Breast epithelium (tissue), 4 donors: ENCODE data around the gene GPSM1. TPM values are rescaled to one million over a fixed set of nuclear protein-coding genes. Genes with fewer than 3 reads are reported as not detected.

Experiments used
- DNase-seq, 2 donors: peaks; one replicate each; pipeline ENCODE4 v3.0.0-alpha.2; 2019; ENCODE audit warnings: low spot score in 2 of 2
- H3K27ac ChIP-seq, 2 donors: fragments of 200-600 bp; sonication (generic) in 1 of 2; one replicate each; pipeline ENCODE4 v1.5.1; 2016 to 2019; ENCODE audit warnings: mild to moderate bottlenecking in 1 of 2
- H3K27me3 ChIP-seq, 2 donors: fragments of 200-600 bp; sonication (generic) in 1 of 2; one replicate each; pipeline versions ENCODE4 v1.5.1 to v1.6.0; 2017 to 2019; ENCODE audit warnings: control low read depth in 1 of 2, mild to moderate bottlenecking in 1 of 2
- H3K36me3 ChIP-seq: fragments of 200-600 bp; one replicate; pipeline ENCODE4 v1.5.1; 2019
- H3K4me1 ChIP-seq, 2 donors: fragments of 200-600 bp; sonication (generic); one replicate each; pipeline ENCODE4 v1.5.1; 2016 to 2019; ENCODE audit warnings: control low read depth in 1 of 2
- H3K4me3 ChIP-seq, 3 donors: fragments of 200-600 bp; sonication (generic); 1 replicate in 2 of 3; 2 replicates in 1 of 3; pipeline ENCODE4 v1.5.1; 2016 to 2019; ENCODE audit warnings: mild to moderate bottlenecking in 3 of 3, moderate library complexity in 2 of 3
- H3K9me3 ChIP-seq, 2 donors: fragments of 200-600 bp; sonication (generic) in 1 of 2; one replicate each; pipeline ENCODE4 v1.5.1; 2016 to 2019; ENCODE audit warnings: control low read depth in 1 of 2
- POLR2A ChIP-seq: fragments of 450-650 bp; IDR thresholded peaks from one replicate; pipeline ENCODE4 v1.6.1; 2016; ENCODE audit warnings: antibody characterized with exemption, mild to moderate bottlenecking, moderate library complexity
- POLR2AphosphoS5 ChIP-seq, 3 donors: sonication (generic); formaldehyde crosslinking; IDR thresholded peaks; one replicate each; pipeline ENCODE4 v1.6.1; 2017; ENCODE audit warnings: antibody characterized with exemption in 3 of 3
- intact Hi-C: fragments of 100-400 bp; cut with DNase I; formaldehyde crosslinking; loops from one replicate; pipeline ENCODE4 v1.15.1; 2023; ENCODE audit warnings: low total_unique reads
- total RNA-seq, 3 donors: library from RNA; depleted of rRNA; stranded (reverse); fragments of >200 nt; gene quantifications; one replicate each; pipeline ENCODE4 v1.1.0, GENCODE V29; 2016
- TF ChIP-seq, protein P1 (sequence below), 3 donors: fragments of 450-650 bp; IDR thresholded peaks; one replicate each; pipeline ENCODE4 v1.5.1; 2016 to 2017; ENCODE audit warnings: antibody characterized with exemption in 3 of 3, mild to moderate bottlenecking in 3 of 3, moderate library complexity in 3 of 3

Gene GPSM1
- total RNA-seq, 3 donors from 2014 or later, result 5.6 to 19.0 (median 8.6) TPM

DNA sequence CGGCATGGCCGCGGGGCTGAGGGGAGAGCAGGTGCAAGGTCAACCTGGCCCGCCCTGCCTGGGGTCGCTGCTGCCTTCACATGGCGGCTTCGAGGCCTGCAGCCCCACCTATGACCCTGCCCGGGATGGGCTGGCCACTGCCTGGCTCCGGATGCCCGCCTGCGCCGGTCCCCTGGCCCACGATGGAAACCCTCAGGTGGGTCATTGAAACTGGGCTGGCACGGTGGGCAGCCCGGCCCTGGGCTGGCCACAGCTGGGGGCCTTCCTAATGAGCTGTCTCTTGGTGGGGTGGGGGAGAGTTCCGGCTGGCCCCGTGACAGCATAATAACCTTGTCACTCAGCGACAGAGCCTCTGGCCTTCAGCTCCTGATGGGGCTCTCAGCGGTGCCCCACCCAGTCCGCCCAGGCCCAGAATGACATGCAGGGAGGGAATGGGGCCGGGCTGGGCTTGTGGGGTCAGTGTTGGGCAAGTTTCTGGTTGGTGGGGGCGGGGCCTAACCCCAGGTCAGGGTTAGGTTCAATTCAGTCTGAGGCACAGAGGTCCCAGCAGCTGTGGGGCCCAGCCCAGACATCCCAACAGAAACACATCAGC, 23.4 kb upstream of the GPSM1 start, which contains the start of gene CCDC187:
Gene CCDC187, minus strand, starts transcription at position 270 of the 592 bp plus-strand sequence. Its CDS starts 264 bp downstream, at position 6.
- TF ChIP-seq, protein P1, sequence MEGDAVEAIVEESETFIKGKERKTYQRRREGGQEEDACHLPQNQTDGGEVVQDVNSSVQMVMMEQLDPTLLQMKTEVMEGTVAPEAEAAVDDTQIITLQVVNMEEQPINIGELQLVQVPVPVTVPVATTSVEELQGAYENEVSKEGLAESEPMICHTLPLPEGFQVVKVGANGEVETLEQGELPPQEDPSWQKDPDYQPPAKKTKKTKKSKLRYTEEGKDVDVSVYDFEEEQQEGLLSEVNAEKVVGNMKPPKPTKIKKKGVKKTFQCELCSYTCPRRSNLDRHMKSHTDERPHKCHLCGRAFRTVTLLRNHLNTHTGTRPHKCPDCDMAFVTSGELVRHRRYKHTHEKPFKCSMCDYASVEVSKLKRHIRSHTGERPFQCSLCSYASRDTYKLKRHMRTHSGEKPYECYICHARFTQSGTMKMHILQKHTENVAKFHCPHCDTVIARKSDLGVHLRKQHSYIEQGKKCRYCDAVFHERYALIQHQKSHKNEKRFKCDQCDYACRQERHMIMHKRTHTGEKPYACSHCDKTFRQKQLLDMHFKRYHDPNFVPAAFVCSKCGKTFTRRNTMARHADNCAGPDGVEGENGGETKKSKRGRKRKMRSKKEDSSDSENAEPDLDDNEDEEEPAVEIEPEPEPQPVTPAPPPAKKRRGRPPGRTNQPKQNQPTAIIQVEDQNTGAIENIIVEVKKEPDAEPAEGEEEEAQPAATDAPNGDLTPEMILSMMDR (IDR thresholded peaks at IDR 0.05), result no peak
- TF ChIP-seq POLR2AphosphoS5 (IDR thresholded peaks at IDR 0.05) (no peak), POLR2A (no peak)
- no peaks in the 10 kb centered on the region for H3K36me3 ChIP-seq
- intact Hi-C loops, result no loop called here
- H3K9me3 ChIP-seq, result no peaks in the 10 kb centered on the region
- H3K27ac ChIP-seq, result no peak within 1 kb of the TSS
- no peak for DNase-seq
- H3K4me3 ChIP-seq, result no peak within 1 kb of the TSS
- no peaks in the 10 kb centered on the region for H3K4me1 ChIP-seq
- H3K27me3 ChIP-seq, result peaks cover 3 to 20% of the 10 kb centered on the region in 2 donors

DNA sequence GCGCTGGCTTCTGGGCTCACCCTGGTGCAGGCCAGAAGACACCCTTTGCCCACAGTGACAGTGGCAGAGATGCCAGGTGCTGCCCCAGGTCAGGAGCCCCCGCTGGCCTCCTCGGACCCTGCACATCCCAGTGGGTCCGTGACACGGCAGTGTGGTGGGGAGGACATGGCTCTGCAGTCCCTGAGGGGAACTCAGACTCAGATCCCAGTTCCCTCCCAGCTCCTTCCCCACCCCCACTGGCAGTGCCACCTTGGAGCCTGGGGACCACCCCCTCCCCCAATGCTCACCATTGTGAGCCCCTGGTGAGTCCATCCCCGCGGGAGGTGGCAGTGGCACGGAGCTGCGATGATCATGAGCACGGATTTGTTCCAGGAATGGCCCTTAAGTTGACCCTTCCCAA, 22.9 kb upstream of the GPSM1 start:
- no peak for DNase-seq
- peaks cover 7 to 25% of the 10 kb centered on the region in 2 donors for H3K27me3 ChIP-seq
- H3K4me1 ChIP-seq, result no peaks in the 10 kb centered on the region
- TF ChIP-seq POLR2AphosphoS5 (IDR thresholded peaks at IDR 0.05) (no peak), POLR2A (no peak)
- TF ChIP-seq, protein P1 (IDR thresholded peaks at IDR 0.05), result no peak
- no peak overlapping the region for H3K4me3 ChIP-seq
- H3K27ac ChIP-seq, result no peak overlapping the region
- no peaks in the 10 kb centered on the region for H3K9me3 ChIP-seq
- H3K36me3 ChIP-seq, result no peaks in the 10 kb centered on the region
- intact Hi-C loops, result no loop called here

DNA sequence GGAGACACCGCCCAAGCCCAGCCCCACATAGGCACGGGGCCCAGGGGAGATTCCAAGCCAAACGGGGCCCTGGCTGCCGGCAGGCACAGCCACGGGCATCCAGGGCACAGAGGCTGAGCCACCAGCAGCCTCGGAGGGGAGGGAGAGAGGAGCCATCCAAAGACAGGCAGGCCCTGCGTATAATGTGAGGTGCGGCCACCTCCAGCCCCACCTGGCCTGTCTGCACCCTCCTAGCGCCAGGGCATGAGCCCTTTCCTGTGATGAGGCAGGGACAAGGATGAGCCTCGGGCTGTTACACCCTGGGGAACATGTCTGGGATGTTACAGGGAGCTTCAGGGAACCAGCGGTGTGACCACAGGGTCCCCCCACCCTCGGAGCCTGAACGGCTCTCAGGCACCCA, 22.4 kb upstream of the GPSM1 start:
- intact Hi-C loops, result no loop called here
- Histone ChIP-seq H3K4me1 (no peaks in the 10 kb centered on the region), H3K27me3 (peaks cover 7 to 27% of the 10 kb centered on the region in 2 donors), H3K9me3 (no peaks in the 10 kb centered on the region), H3K27ac (no peak overlapping the region), H3K36me3 (no peaks in the 10 kb centered on the region), H3K4me3 (no peak overlapping the region)
- DNase-seq, result no peak
- no peak for TF ChIP-seq POLR2A
- TF ChIP-seq, protein P1 (IDR thresholded peaks at IDR 0.05), result no peak
- TF ChIP-seq POLR2AphosphoS5 (IDR thresholded peaks at IDR 0.05), result no peak

DNA sequence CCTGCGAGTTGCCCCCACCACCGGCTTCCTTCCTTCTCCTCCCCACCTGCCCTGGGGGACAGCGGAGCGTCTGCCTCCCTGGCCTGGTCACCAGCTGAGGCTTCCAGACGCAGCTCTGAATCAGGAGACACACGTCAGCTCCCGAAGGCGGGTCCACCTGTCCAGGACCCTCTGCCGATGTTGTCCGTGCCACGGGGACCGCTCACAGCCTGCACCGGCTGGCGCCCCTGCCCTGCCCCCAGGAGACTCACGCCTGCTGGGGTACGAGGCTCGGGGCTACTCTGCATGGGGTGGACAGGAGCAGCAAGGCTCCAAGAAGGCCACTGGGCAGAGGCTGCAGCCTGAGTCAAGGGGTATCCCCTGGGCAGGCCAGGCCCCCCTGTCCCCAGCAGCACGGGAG, 21.5 kb upstream of the GPSM1 start:
- H3K36me3 ChIP-seq, result no peaks in the 10 kb centered on the region
- H3K4me1 ChIP-seq, result no peaks in the 10 kb centered on the region
- no peak for DNase-seq
- no peak overlapping the region for H3K4me3 ChIP-seq
- H3K27me3 ChIP-seq, result peaks cover 7 to 30% of the 10 kb centered on the region in 2 donors
- intact Hi-C loops, result no loop called here
- H3K9me3 ChIP-seq, result no peaks in the 10 kb centered on the region
- TF ChIP-seq POLR2AphosphoS5 (IDR thresholded peaks at IDR 0.05) (no peak), POLR2A (no peak)
- TF ChIP-seq, protein P1 (IDR thresholded peaks at IDR 0.05), result no peak
- no peak overlapping the region for H3K27ac ChIP-seq

DNA sequence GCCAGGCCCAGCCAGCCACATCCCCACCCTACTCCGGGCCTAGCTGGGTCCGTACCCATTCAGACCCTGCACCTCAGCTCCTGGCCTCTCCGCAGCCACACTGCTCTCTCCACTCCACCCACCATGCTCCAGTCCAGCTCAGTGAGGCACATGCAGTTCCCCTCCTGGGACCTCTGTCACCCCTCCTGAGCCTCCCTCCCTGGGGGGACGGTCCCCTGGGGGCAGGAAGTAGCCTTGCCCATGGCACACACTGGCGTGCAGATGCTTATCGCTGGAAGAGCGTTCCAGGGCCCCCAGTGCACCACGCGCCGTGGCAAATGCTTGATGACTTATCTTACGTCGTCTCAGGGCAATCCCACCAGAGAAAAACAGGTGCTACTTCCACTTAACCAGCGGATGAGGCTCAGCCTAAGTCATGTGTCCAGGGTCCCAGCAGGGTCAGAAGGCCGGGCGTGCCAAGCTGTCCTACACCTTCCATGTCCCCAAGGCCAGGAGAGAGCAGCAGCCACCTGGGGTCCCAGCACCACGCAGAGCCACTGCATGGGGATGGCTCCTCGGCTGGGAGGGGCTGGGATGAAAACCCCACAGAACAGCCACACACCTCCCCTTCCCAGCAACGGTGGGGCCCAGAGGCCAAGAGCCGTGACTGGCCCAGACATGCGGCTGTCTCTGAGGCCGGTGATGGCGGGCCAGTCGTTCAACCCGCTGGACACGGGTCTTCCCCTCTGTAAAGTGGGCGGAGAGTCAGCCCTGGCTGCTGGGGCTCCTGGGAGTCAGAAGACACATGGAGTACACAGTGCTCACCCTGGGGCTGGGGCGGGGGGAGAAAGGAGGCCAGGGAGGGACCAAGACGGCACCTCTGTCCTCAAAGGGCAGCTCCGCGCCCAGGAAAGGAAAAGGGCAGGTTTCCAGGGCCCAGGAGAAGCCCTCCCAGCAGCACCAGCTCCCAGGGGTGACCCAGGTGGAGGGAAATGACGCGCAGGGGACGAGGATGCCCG, 20.8 kb upstream of the GPSM1 start:
- Histone ChIP-seq H3K4me1 (no peaks in the 10 kb centered on the region), H3K4me3 (no peak overlapping the region), H3K36me3 (no peaks in the 10 kb centered on the region), H3K9me3 (no peaks in the 10 kb centered on the region), H3K27me3 (peaks cover 8 to 36% of the 10 kb centered on the region in 2 donors), H3K27ac (no peak overlapping the region)
- no peak for DNase-seq
- no peak for TF ChIP-seq POLR2A
- intact Hi-C loops, result no loop called here
